Measurements from ENCODE around the gene EIF6. TPM values are rescaled to one million over a fixed set of nuclear protein-coding genes. Genes with fewer than 3 reads are reported as not detected.

Gene EIF6
- total and polyA plus RNA-seq, 2 experiments from 2014 or later: 149 to 215 TPM

GRCh38 chr20:35312318-35312717, 27.7 kb upstream of the EIF6 start:
- Histone ChIP-seq H3K9me2 (ENCODE audit: insufficient read depth) (no peaks in the 10 kb centered on the region), H3K4me2 (peak overlapping the region; percentile 53; the same call in 1 of the 2 replicates), H4K20me1 (replicated peaks; ENCODE audit: insufficient read depth) (no peaks in the 10 kb centered on the region), H3F3A (replicated peaks; ENCODE audit: low read depth) (peaks cover 5% of the 10 kb centered on the region; the same call in 1 of the 2 replicates), H3K27ac (ENCODE audit: low read depth) (peak overlapping the region; percentile 46; the same call in 1 of the 2 replicates), H3K4me3 (no peak overlapping the region), H3K79me2 (replicated peaks; ENCODE audit: insufficient read depth) (no peaks in the 10 kb centered on the region), H3K36me3 (ENCODE audit: insufficient read depth) (no peaks in the 10 kb centered on the region), H3K4me1 (ENCODE audit: insufficient read depth) (peaks cover 24% of the 10 kb centered on the region), H3K27me3 (ENCODE audit: insufficient read depth) (no peaks in the 10 kb centered on the region), H2AFZ (no peak overlapping the region)
- H3K4me3 Mint-ChIP-seq: no peak overlapping the region
- TF ChIP-seq JUNB (IDR thresholded peaks at IDR 0.05; ENCODE audit: unreplicated experiment) (no peak), ZNF462 (CRISPR knock-in tag; IDR thresholded peaks at IDR 0.05) (no peak), ZNF331 (CRISPR knock-in tag; IDR thresholded peaks at IDR 0.05; ENCODE audit: low read depth) (no peak), NANOG (IDR thresholded peaks at IDR 0.05; ENCODE audit: borderline replicate concordance) (no peak), POLR2AphosphoS5 (IDR thresholded peaks at IDR 0.05; ENCODE audit: low read depth) (no peak), CTCF (conservative IDR thresholded peaks at IDR 0.05; ENCODE audit: low read depth in 2 of 2) (no peak), CREB1 (CRISPR knock-in tag; IDR thresholded peaks at IDR 0.05; ENCODE audit: low read depth) (no peak), ZNF114 (CRISPR knock-in tag; IDR thresholded peaks at IDR 0.05) (no peak), ETS1 (IDR thresholded peaks at IDR 0.05) (no peak), STAT1 (IDR thresholded peaks at IDR 0.05; ENCODE audit: unreplicated experiment) (no peak), EZH2 (IDR thresholded peaks at IDR 0.05; ENCODE audit: low read depth, unreplicated experiment) (no peak), EZH2phosphoT487 (IDR thresholded peaks at IDR 0.05; ENCODE audit: unreplicated experiment) (no peak)
- TF ChIP-seq, protein P1, sequence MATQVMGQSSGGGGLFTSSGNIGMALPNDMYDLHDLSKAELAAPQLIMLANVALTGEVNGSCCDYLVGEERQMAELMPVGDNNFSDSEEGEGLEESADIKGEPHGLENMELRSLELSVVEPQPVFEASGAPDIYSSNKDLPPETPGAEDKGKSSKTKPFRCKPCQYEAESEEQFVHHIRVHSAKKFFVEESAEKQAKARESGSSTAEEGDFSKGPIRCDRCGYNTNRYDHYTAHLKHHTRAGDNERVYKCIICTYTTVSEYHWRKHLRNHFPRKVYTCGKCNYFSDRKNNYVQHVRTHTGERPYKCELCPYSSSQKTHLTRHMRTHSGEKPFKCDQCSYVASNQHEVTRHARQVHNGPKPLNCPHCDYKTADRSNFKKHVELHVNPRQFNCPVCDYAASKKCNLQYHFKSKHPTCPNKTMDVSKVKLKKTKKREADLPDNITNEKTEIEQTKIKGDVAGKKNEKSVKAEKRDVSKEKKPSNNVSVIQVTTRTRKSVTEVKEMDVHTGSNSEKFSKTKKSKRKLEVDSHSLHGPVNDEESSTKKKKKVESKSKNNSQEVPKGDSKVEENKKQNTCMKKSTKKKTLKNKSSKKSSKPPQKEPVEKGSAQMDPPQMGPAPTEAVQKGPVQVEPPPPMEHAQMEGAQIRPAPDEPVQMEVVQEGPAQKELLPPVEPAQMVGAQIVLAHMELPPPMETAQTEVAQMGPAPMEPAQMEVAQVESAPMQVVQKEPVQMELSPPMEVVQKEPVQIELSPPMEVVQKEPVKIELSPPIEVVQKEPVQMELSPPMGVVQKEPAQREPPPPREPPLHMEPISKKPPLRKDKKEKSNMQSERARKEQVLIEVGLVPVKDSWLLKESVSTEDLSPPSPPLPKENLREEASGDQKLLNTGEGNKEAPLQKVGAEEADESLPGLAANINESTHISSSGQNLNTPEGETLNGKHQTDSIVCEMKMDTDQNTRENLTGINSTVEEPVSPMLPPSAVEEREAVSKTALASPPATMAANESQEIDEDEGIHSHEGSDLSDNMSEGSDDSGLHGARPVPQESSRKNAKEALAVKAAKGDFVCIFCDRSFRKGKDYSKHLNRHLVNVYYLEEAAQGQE (IDR thresholded peaks at IDR 0.05; ENCODE audit: unreplicated experiment): no peak
- DNase-seq (ENCODE audit: low spot score) (peak; percentile 35), ATAC-seq (peak; percentile 51)
- peaks cover 35% of the 10 kb centered on the region for H3K4me1 Mint-ChIP-seq
- H3K36me3 Mint-ChIP-seq (ENCODE audit: low read depth): peaks cover 4% of the 10 kb centered on the region; the same call in 1 of the 3 replicates
- no peaks in the 10 kb centered on the region; the same call in 2 of the 3 replicates for H3K9me3 Mint-ChIP-seq
- H3K27ac Mint-ChIP-seq: peak overlapping the region; percentile 90
- peaks cover 3% of the 10 kb centered on the region for H3K27me3 Mint-ChIP-seq (ENCODE audit: insufficient read depth, low read depth, poor library complexity)
